Calu3 (cell line): Measurements from ENCODE around the gene PILRA. TPM values are rescaled to one million over a fixed set of nuclear protein-coding genes. Genes with fewer than 3 reads are reported as not detected.

Experiments
- BruUV-seq: library from RNA; stranded (reverse); fragments of 400-500 nt; replicated peaks from 2 replicates; lab custom pipeline; 2021; lab: Mats Ljungman, UMichigan
- CTCF ChIA-PET: fragments of 300-600 bp; sonication (Branson Sonifier 250); formaldehyde crosslinking; loops from one replicate; lab custom pipeline; 2022; ENCODE audit warnings: antibody characterized with exemption; lab: Charles Lee
- DNase-seq: peaks from one replicate; pipeline ENCODE4 v3.0.0; 2022
- H3K27ac Mint-ChIP-seq: one replicate; pipeline ENCODE4 v1.8.0; 2022; ENCODE audit warnings: mixed read lengths; ENCODE audit not compliant: unreplicated experiment
- H3K27me3 Mint-ChIP-seq: one replicate; pipeline ENCODE4 v1.8.0; 2022; ENCODE audit warnings: mixed read lengths; ENCODE audit not compliant: unreplicated experiment
- H3K36me3 Mint-ChIP-seq: one replicate; pipeline ENCODE4 v1.8.0; 2022; ENCODE audit warnings: mild to moderate bottlenecking, moderate library complexity, mixed read lengths; ENCODE audit not compliant: insufficient read depth, unreplicated experiment
- H3K4me1 Mint-ChIP-seq: one replicate; pipeline ENCODE4 v1.8.0; 2022; ENCODE audit warnings: mild to moderate bottlenecking, low read depth, mixed read lengths; ENCODE audit not compliant: unreplicated experiment
- H3K4me3 Mint-ChIP-seq: one replicate; pipeline ENCODE4 v1.8.0; 2022; ENCODE audit warnings: mild to moderate bottlenecking, low read depth, moderate library complexity, mixed read lengths; ENCODE audit not compliant: unreplicated experiment
- H3K9me3 Mint-ChIP-seq: one replicate; pipeline ENCODE4 v1.8.0; 2022; ENCODE audit warnings: low read depth, mixed read lengths; ENCODE audit not compliant: unreplicated experiment
- intact Hi-C: fragments of 100-400 bp; cut with micrococcal nuclease; formaldehyde crosslinking; loops from one replicate; pipeline ENCODE4 v1.10.0; 2022; ENCODE audit not compliant: unreplicated experiment
- total RNA-seq: library from RNA; stranded (reverse); gene quantifications from 2 replicates; pipeline ENCODE4 v1.2.3, GENCODE V29; 2022
- TF ChIP-seq, protein P1 (sequence below): fragments of 200-600 bp; IDR thresholded peaks from one replicate; pipeline ENCODE4 v1.8.0; 2022; ENCODE audit warnings: antibody characterized with exemption; ENCODE audit not compliant: unreplicated experiment

PILRA gene
- total RNA-seq, 1 experiment from 2014 or later = 3.1 TPM

DNA sequence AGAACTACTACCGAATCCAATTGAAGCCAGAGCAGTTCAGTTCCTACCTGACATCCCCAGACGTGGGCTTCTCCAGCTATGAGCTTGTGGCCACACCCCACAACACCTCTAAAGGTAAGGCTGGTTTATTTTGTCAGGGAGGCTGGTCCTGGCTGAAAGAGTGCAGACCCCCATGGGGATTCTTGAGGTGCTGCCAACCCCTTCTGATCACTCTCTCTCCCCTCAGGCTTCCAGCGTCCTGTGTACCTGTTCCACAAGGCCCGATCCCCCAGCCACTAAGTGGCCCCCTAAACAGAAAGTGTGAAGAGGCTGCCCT lies 59.9 kb downstream of the PILRA start:
- intact Hi-C loops = no loop called here
- Mint-ChIP-seq H3K27ac (no peak overlapping the region), H3K4me1 (peaks cover 10% of the 10 kb centered on the region), H3K27me3 (peaks cover 12% of the 10 kb centered on the region), H3K4me3 (no peak overlapping the region), H3K36me3 (peaks cover 75% of the 10 kb centered on the region), H3K9me3 (no peaks in the 10 kb centered on the region)
- TF ChIP-seq, protein P1, sequence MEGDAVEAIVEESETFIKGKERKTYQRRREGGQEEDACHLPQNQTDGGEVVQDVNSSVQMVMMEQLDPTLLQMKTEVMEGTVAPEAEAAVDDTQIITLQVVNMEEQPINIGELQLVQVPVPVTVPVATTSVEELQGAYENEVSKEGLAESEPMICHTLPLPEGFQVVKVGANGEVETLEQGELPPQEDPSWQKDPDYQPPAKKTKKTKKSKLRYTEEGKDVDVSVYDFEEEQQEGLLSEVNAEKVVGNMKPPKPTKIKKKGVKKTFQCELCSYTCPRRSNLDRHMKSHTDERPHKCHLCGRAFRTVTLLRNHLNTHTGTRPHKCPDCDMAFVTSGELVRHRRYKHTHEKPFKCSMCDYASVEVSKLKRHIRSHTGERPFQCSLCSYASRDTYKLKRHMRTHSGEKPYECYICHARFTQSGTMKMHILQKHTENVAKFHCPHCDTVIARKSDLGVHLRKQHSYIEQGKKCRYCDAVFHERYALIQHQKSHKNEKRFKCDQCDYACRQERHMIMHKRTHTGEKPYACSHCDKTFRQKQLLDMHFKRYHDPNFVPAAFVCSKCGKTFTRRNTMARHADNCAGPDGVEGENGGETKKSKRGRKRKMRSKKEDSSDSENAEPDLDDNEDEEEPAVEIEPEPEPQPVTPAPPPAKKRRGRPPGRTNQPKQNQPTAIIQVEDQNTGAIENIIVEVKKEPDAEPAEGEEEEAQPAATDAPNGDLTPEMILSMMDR = no peak
- CTCF ChIA-PET = no interaction called here
- BruUV-seq = no TSS peak
- DNase-seq = no peak

DNA sequence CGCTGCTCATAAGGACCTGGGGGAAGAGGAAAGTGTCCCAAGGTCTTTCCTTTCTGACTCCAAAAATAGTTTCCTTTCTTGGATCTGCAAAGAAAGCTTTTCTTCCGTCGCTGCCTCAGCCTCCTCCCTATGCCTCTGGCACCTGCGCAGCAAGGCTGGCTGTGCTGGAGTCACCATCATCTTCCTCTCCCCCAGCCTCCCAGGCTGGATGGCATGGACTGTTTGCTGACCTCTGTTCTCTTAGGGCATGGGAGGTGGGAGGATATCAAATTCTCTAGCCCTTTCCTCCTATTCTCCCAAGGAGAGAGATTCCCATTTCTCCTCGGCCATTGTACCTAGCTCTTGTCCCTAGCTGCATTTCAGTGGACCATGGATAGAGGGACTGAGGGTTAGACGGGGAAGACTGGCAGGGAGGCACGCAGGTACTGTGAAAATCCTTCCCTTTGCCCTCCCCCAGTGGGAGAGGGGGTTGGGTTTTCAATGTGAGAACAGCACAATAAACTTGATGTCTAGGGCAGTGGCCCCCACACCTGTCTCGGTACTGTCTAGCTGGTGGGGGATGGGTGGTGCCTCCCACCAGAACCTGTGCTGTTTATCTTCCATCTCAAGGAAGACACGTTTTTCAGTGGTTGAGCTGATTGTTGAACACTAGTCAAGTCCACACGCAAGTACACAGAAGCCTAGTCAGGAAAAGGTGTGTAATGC lies 60.5 kb downstream of the PILRA start:
- CTCF ChIA-PET = no interaction called here
- Mint-ChIP-seq H3K27ac (no peak overlapping the region), H3K4me3 (peak overlapping the region; percentile 5)

GRCh38 chr7:100434297-100435144 lies 61.2 kb downstream of the PILRA start:
- H3K9me3 Mint-ChIP-seq = no peaks in the 10 kb centered on the region
- peak overlapping the region; percentile 96 for H3K27ac Mint-ChIP-seq
- BruUV-seq = TSS peak; percentile 58
- peak overlapping the region; percentile 83 for H3K4me3 Mint-ChIP-seq
- H3K27me3 Mint-ChIP-seq = peaks cover 3% of the 10 kb centered on the region
- H3K36me3 Mint-ChIP-seq = peaks cover 62% of the 10 kb centered on the region
- intact Hi-C loops = no loop called here
- CTCF ChIA-PET = no interaction called here
- TF ChIP-seq, protein P1 = no peak
- DNase-seq = no peak
- peaks cover 10% of the 10 kb centered on the region for H3K4me1 Mint-ChIP-seq

More for the DNA sequence above, 60.5 kb downstream of the PILRA start:
- intact Hi-C loops = no loop called here
- no peak for DNase-seq
- Mint-ChIP-seq H3K4me1 (peaks cover 10% of the 10 kb centered on the region), H3K27me3 (peaks cover 11% of the 10 kb centered on the region), H3K9me3 (no peaks in the 10 kb centered on the region), H3K36me3 (peaks cover 70% of the 10 kb centered on the region)
- BruUV-seq = no TSS peak
- TF ChIP-seq, protein P1 = no peak

GRCh38 chr7:100435401-100436304 lies 62.4 kb downstream of the PILRA start:
- intact Hi-C loops = no loop called here
- H3K36me3 Mint-ChIP-seq = peaks cover 52% of the 10 kb centered on the region
- H3K4me3 Mint-ChIP-seq = peak overlapping the region; percentile 83
- H3K4me1 Mint-ChIP-seq = peaks cover 10% of the 10 kb centered on the region
- BruUV-seq = no TSS peak
- TF ChIP-seq, protein P1 = no peak
- peak; percentile 28 for DNase-seq
- peak overlapping the region; percentile 99 for H3K27ac Mint-ChIP-seq
- H3K9me3 Mint-ChIP-seq = no peaks in the 10 kb centered on the region
- CTCF ChIA-PET = no interaction called here
- no peaks in the 10 kb centered on the region for H3K27me3 Mint-ChIP-seq
